Vagina (tissue), 2 donors: Measurements from ENCODE around the gene IRAK3.

Experiments
- CTCF ChIP-seq, 3 experiments: fragments of 450-650 bp in 2 of 3; fragments of 200-600 bp in 1 of 3; sonication (generic) in 1 of 3; IDR thresholded peaks; one replicate each; pipeline ENCODE4 v1.5.1; 2017 to 2019; ENCODE audit warnings: antibody characterized with exemption in 3 of 3, mild to moderate bottlenecking in 2 of 3, moderate library complexity in 2 of 3
- POLR2A ChIP-seq, 2 donors: fragments of 450-650 bp; IDR thresholded peaks; one replicate each; pipeline ENCODE4 v1.6.1; 2017; ENCODE audit warnings: antibody characterized with exemption in 2 of 2, mild to moderate bottlenecking in 2 of 2, moderate library complexity in 2 of 2
- POLR2AphosphoS5 ChIP-seq, 2 donors: sonication (generic); formaldehyde crosslinking; IDR thresholded peaks; one replicate each; pipeline ENCODE4 v1.9.0; 2017; ENCODE audit warnings: antibody characterized with exemption in 2 of 2, mild to moderate bottlenecking in 2 of 2, low read depth in 1 of 2; ENCODE audit not compliant: insufficient read depth in 1 of 2

GRCh38 chr12:66156654-66157053 lies 32.4 kb upstream of the IRAK3 start:
- TF ChIP-seq CTCF (IDR thresholded peaks at IDR 0.05): no peak
- TF ChIP-seq POLR2AphosphoS5 (IDR thresholded peaks at IDR 0.05; ENCODE audit: insufficient read depth in 1 of 2, low read depth in 1 of 2): no peak
- TF ChIP-seq POLR2A (IDR thresholded peaks at IDR 0.05): no peak
